GM12878 (cell line): Measurements from ENCODE around the gene GMCL2. TPM values are rescaled to one million over a fixed set of nuclear protein-coding genes. Genes with fewer than 3 reads are reported as not detected.

ENCODE experiments used
- ATAC-seq: fragments of 200-7000 bp; cut with Tn5 transposase; 3 replicates; pipeline ENCODE4 v1.9.1; 2020; ENCODE audit warnings: mild to moderate bottlenecking, moderate library complexity
- BruUV-seq: library from RNA; stranded (reverse); fragments of 400-500 nt; replicated peaks from 2 replicates; lab custom pipeline; 2021; lab: Mats Ljungman, UMichigan
- CTCF ChIA-PET: fragments of 300-600 bp; sonication (Branson Sonifier 250); formaldehyde crosslinking; extraction: SDS; loops from one replicate; lab custom pipeline; 2021; ENCODE audit warnings: inconsistent platforms; lab: Yijun Ruan, JAX
- POLR2A ChIA-PET: fragments of 350-600 bp; formaldehyde crosslinking; extraction: SDS; loops from one replicate; lab custom pipeline; 2021; ENCODE audit warnings: inconsistent platforms; lab: Charles Lee
- RAD21 ChIA-PET: fragments of 300-600 bp; sonication (Branson Sonifier 250); formaldehyde crosslinking; loops from one replicate; lab custom pipeline; 2023; ENCODE audit warnings: antibody characterized with exemption; ENCODE audit not compliant: unreplicated experiment; lab: Charles Lee
- SMC1A ChIA-PET: fragments of 300-600 bp; sonication (Branson Sonifier 250); formaldehyde crosslinking; loops from one replicate; lab custom pipeline; 2023; ENCODE audit not compliant: unreplicated experiment, uncharacterized antibody; lab: Charles Lee
- DNase-seq: peaks from one replicate; pipeline ENCODE4 v3.0.0-alpha.2; 2011; ENCODE audit warnings: low read depth, low spot score
- FAIRE-seq: peaks from 3 replicates; lab custom pipeline; 2011; peaks lifted over from hg19 to GRCh38; lab: Jason Lieb, UNC
- H2AFZ ChIP-seq: 2 replicates; pipeline ENCODE4 v1.6.0; 2011; ENCODE audit warnings: low read depth, low read length, control low read depth; ENCODE audit not compliant: control insufficient read depth
- H3K27ac ChIP-seq: 2 replicates; pipeline ENCODE4 v1.5.1; 2011; ENCODE audit warnings: control low read depth; ENCODE audit not compliant: control insufficient read depth, insufficient read depth
- H3K27me3 ChIP-seq, 2 experiments: replicated peaks in 1 of 2; 2 replicates each; pipeline versions ENCODE4 v1.6.0 to v1.6.1; 2011; ENCODE audit warnings: low read length in 1 of 2; ENCODE audit not compliant: control insufficient read depth in 2 of 2, insufficient read depth in 2 of 2
- H3K36me3 ChIP-seq, 2 experiments: 2 replicates each; pipeline ENCODE4 v1.5.1; 2011; ENCODE audit warnings: low read length in 1 of 2; ENCODE audit not compliant: control insufficient read depth in 2 of 2, insufficient read depth in 2 of 2
- H3K4me1 ChIP-seq: 2 replicates; pipeline ENCODE4 v1.6.1; 2011; ENCODE audit warnings: mild to moderate bottlenecking, low read length, moderate library complexity, mixed read lengths; ENCODE audit not compliant: control insufficient read depth, insufficient read depth
- H3K4me2 ChIP-seq: 2 replicates; pipeline ENCODE4 v1.6.0; 2011; ENCODE audit warnings: control low read depth; ENCODE audit not compliant: control insufficient read depth, insufficient read depth
- H3K4me3 ChIP-seq: fragments of 200-600 bp; sonication (generic); 2 replicates; pipeline ENCODE4 v1.5.1; 2016
- H3K79me2 ChIP-seq: 2 replicates; pipeline ENCODE4 v1.6.0; 2011; ENCODE audit warnings: low read length; ENCODE audit not compliant: control insufficient read depth, insufficient read depth
- H3K9ac ChIP-seq: 2 replicates; pipeline ENCODE4 v1.8.0; 2011; ENCODE audit warnings: low read length, control low read depth, mixed read lengths; ENCODE audit not compliant: control insufficient read depth, insufficient read depth
- H3K9me3 ChIP-seq: replicated peaks from 3 replicates; pipeline ENCODE4 v1.5.1; 2011; ENCODE audit warnings: mild to moderate bottlenecking, low read length; ENCODE audit not compliant: control insufficient read depth, insufficient read depth
- H4K20me1 ChIP-seq: 2 replicates; pipeline ENCODE4 v1.6.0; 2011; ENCODE audit not compliant: control insufficient read depth, insufficient read depth
- CREB1 ChIP-seq: IDR thresholded peaks from 2 replicates; pipeline ENCODE4 v1.6.1; 2012; ENCODE audit warnings: low read depth, mild to moderate bottlenecking, inconsistent platforms
- HDGF ChIP-seq: fragments of 450-650 bp; IDR thresholded peaks from 2 replicates; pipeline ENCODE4 v1.6.1; 2016; ENCODE audit warnings: antibody characterized with exemption
- JUNB ChIP-seq: IDR thresholded peaks from 2 replicates; pipeline ENCODE4 v1.6.1; 2016; ENCODE audit warnings: antibody characterized with exemption, mild to moderate bottlenecking
- MTA3 ChIP-seq: IDR thresholded peaks from 2 replicates; pipeline ENCODE4 v1.6.1; 2012; ENCODE audit warnings: low read length, inconsistent platforms, borderline replicate concordance
- NFYB ChIP-seq: IDR thresholded peaks from 2 replicates; pipeline ENCODE4 v1.6.1; 2011; ENCODE audit warnings: low read depth, mild to moderate bottlenecking, low read length, improper control_type of control experiment, moderate library complexity; ENCODE audit not compliant: insufficient read depth
- PML ChIP-seq: IDR thresholded peaks from 2 replicates; pipeline ENCODE4 v1.6.1; 2012; ENCODE audit warnings: low read length, inconsistent platforms
- POLR2A ChIP-seq: IDR thresholded peaks from 2 replicates; pipeline ENCODE4 v1.6.1; 2011; ENCODE audit warnings: low read depth, mild to moderate bottlenecking, low read length
- RAD21 ChIP-seq: IDR thresholded peaks from 2 replicates; pipeline ENCODE4 v1.6.1; 2011; ENCODE audit warnings: mild to moderate bottlenecking, low read depth, low read length, moderate library complexity; ENCODE audit not compliant: insufficient read depth
- RUNX3 ChIP-seq: IDR thresholded peaks from 2 replicates; pipeline ENCODE4 v1.6.1; 2012; ENCODE audit warnings: low read length, inconsistent platforms
- SMARCA5 ChIP-seq: fragments of 450-650 bp; IDR thresholded peaks from 2 replicates; pipeline ENCODE4 v1.6.1; 2017; ENCODE audit warnings: mild to moderate bottlenecking
- SMC3 ChIP-seq: IDR thresholded peaks from 2 replicates; pipeline ENCODE4 v1.6.1; 2011; ENCODE audit warnings: low read length, improper control_type of control experiment, borderline replicate concordance
- whole genome bisulfite sequencing: methylation state at CpG from one replicate; pipeline ENCODE4 v1.1.6; 2016; ENCODE audit warnings: low lambda C conversion rate; ENCODE audit not compliant: insufficient replicate concordance, insufficient coverage; ENCODE audit errors: missing lambda C conversion rate; 5-methylcytosine and 5-hydroxymethylcytosine counted together
- in situ Hi-C: fragments of 300-500 bp; cut with MboI; formaldehyde crosslinking; loops from 9 replicates; pipeline ENCODE4 v1.14.3; 2018; ENCODE audit warnings: mixed read lengths
- intact Hi-C: fragments of 100-400 bp; cut with micrococcal nuclease; formaldehyde crosslinking; loops from one replicate; pipeline ENCODE4 v1.14.2; 2022; ENCODE audit not compliant: unreplicated experiment
- polyA plus RNA-seq, 11 experiments: library from polyadenylated mRNA; depleted of rRNA in 4 of 11; unstranded in 6 of 11; stranded (reverse) in 5 of 11; fragments of >200 nt; fragmentation: Nextera tagmentation in 4 of 11; fragmentation: Illumina TruSeq in 1 of 11; extraction: Ambion mirVana in 4 of 11; extraction: Trizol in 1 of 11; gene quantifications; 1 replicate in 1 of 11; 2 replicates in 10 of 11; pipeline versions ENCODE4 v1.2.1 to v1.2.3, GENCODE V29; 2011 to 2016; ENCODE audit warnings: inconsistent platforms in 2 of 11, missing spikeins in 2 of 11, low read depth in 1 of 11
- total RNA-seq, 4 experiments: library from RNA; depleted of rRNA in 3 of 4; stranded (reverse); fragments of >200 nt in 3 of 4; fragmentation: Illumina TruSeq in 1 of 4; extraction: Trizol in 1 of 4; gene quantifications; 2 replicates each; pipeline versions ENCODE4 v1.2.1 to v1.2.3, GENCODE V29; 2013 to 2021
- TF ChIP-seq, protein P1 (sequence below): fragments of 450-650 bp; formaldehyde crosslinking; IDR thresholded peaks from 2 replicates; pipeline ENCODE4 v1.4.0; 2022; ENCODE audit warnings: mild to moderate bottlenecking, moderate library complexity
- TF ChIP-seq, protein P2 (sequence below), 3 experiments: IDR thresholded peaks in 2 of 3; conservative IDR thresholded peaks in 1 of 3; 2 replicates each; pipeline ENCODE4 v1.5.1; 2011; ENCODE audit warnings: low read depth in 3 of 3, low read length in 3 of 3, mild to moderate bottlenecking in 3 of 3, control low read depth in 2 of 3, moderate library complexity in 2 of 3, inconsistent platforms in 1 of 3, mixed read lengths in 1 of 3; ENCODE audit not compliant: control insufficient read depth in 2 of 3, insufficient read depth in 1 of 3; ENCODE audit errors: extremely low read depth in 1 of 3
- TF ChIP-seq, protein P3 (sequence below): IDR thresholded peaks from 2 replicates; pipeline ENCODE4 v1.6.1; 2011; ENCODE audit warnings: mild to moderate bottlenecking, low read depth, low read length, moderate library complexity; ENCODE audit not compliant: insufficient replicate concordance
- TF ChIP-seq, protein P4 (sequence below): fragments of 450-650 bp; IDR thresholded peaks from 2 replicates; pipeline ENCODE4 v1.6.1; 2016; ENCODE audit warnings: mild to moderate bottlenecking

The GMCL2 gene
- total and polyA plus RNA-seq, 10 of the 15 experiments (the other 5 are each of a cell fraction or from before 2014, with no cell fraction given): 0.07 TPM; not detected in 9

DNA sequence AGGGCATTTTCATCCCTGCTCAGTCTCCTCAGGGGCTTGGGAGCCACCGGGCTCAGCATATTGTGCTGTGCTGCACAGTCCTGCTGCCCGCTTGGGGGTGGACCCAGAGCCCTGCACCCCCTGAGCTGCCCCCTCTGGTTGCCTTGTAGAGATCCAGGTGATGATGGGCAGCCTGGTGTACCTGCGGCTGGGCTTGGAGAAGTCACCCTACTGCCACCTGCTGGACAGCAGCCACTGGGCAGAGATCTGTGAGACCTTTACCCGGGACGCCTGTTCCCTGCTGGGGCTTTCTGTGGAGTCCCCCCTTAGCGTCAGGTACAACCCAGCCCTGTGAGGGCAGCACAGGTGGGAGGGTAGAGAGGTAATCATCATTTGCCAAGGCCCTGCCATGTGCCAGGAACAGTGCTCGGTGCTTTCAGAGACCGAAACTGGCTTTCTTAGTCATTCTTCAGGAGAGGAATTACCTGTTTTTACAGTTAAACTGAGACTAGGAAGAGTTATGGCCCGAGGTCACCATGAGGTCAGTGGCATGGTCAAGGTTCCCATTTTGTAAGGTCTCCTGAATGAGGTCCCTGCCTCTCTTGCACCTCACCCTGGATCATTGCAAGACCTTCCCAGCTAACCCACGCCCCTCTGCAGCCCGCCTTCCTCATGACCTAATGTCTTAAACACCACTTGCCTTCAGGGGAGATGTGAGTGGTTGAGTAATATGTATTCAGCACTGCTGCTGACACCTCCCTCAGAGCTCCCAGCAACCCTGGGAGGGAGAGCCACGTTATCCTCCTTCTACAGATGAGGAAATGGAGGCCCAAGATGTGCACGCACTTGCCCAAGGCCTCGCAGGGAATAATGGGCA lies 41.0 kb downstream of the GMCL2 start:
- ChIA-PET RAD21 (interaction anchor here (0.9 to 4.2 kb wide), 3 partner anchors 11 to 70 kb away, joined by 3 to 30 read pairs (median 3); no protein-coding TSS in a partner anchor), CTCF (interaction anchor here (0.8 to 13.8 kb wide), 10 partner anchors 9 to 70 kb away, joined by 3 to 183 read pairs (median 5); no protein-coding TSS in a partner anchor), SMC1A (interaction anchor here (0.9 to 4.2 kb wide), 4 partner anchors 16 to 70 kb away, joined by 3 to 45 read pairs (median 3); no protein-coding TSS in a partner anchor), POLR2A (no interaction called here)
- no TSS peak for BruUV-seq
- Histone ChIP-seq H3K36me3 (peaks cover 45 to 46% of the 10 kb centered on the region in 2 experiments), H3K79me2 (no peaks in the 10 kb centered on the region), H3K9ac (no peak overlapping the region), H3K9me3 (no peaks in the 10 kb centered on the region), H3K27me3 (no peaks in the 10 kb centered on the region), H3K4me2 (peak overlapping the region; percentile 44; the same call in 1 of the 2 replicates), H2AFZ (no peak overlapping the region), H4K20me1 (no peaks in the 10 kb centered on the region), H3K4me1 (peaks cover 13% of the 10 kb centered on the region), H3K27ac (no peak overlapping the region), H3K4me3 (no peak overlapping the region)
- in situ Hi-C loops (loop anchor here (5.0 kb wide), 1 partner anchor 69 kb away; no protein-coding TSS in a partner anchor), intact Hi-C loops (loop anchor here (1.0 kb wide), 1 partner anchor 70 kb away; no protein-coding TSS in a partner anchor)
- FAIRE-seq: peak; percentile 74
- ATAC-seq: peak; percentile 98
- DNase-seq: no peak
- 35% methylated on average over 14 of the region's 14 CpGs for WGBS
- TF ChIP-seq, protein P1, sequence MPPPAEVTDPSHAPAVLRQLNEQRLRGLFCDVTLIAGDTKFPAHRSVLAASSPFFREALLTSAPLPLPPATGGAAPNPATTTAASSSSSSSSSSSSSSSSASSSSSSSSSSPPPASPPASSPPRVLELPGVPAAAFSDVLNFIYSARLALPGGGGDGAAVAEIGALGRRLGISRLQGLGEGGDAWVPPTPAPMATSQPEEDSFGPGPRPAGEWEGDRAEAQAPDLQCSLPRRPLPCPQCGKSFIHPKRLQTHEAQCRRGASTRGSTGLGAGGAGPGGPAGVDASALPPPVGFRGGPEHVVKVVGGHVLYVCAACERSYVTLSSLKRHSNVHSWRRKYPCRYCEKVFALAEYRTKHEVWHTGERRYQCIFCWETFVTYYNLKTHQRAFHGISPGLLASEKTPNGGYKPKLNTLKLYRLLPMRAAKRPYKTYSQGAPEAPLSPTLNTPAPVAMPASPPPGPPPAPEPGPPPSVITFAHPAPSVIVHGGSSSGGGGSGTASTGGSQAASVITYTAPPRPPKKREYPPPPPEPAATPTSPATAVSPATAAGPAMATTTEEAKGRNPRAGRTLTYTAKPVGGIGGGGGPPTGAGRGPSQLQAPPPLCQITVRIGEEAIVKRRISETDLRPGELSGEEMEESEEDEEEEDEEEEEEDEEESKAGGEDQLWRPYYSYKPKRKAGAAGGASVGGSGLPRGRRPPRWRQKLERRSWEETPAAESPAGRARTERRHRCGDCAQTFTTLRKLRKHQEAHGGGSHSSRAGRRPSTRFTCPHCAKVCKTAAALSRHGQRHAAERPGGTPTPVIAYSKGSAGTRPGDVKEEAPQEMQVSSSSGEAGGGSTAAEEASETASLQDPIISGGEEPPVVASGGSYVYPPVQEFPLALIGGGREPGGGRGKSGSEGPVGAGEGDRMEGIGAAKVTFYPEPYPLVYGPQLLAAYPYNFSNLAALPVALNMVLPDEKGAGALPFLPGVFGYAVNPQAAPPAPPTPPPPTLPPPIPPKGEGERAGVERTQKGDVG (CRISPR knock-in tag): no peak
- 0 out of 2 replicates have a peak, but pooled peaks have one; percentile 51 for TF ChIP-seq SMARCA5
- no peak for TF ChIP-seq HDGF
- TF ChIP-seq PML: 0 out of 2 replicates have a peak, but pooled peaks have one; percentile 16
- peak; percentile 36; the same call in 1 of the 2 replicates for TF ChIP-seq RUNX3
- TF ChIP-seq, protein P2, sequence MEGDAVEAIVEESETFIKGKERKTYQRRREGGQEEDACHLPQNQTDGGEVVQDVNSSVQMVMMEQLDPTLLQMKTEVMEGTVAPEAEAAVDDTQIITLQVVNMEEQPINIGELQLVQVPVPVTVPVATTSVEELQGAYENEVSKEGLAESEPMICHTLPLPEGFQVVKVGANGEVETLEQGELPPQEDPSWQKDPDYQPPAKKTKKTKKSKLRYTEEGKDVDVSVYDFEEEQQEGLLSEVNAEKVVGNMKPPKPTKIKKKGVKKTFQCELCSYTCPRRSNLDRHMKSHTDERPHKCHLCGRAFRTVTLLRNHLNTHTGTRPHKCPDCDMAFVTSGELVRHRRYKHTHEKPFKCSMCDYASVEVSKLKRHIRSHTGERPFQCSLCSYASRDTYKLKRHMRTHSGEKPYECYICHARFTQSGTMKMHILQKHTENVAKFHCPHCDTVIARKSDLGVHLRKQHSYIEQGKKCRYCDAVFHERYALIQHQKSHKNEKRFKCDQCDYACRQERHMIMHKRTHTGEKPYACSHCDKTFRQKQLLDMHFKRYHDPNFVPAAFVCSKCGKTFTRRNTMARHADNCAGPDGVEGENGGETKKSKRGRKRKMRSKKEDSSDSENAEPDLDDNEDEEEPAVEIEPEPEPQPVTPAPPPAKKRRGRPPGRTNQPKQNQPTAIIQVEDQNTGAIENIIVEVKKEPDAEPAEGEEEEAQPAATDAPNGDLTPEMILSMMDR (IDR thresholded peaks at IDR 0.05 in 2 of 3, conservative IDR thresholded peaks at IDR 0.05 in 1 of 3; ENCODE audit: control insufficient read depth in 2 of 3, extremely low read depth in 1 of 3, insufficient read depth in 1 of 3, low read depth in 3 of 3, low read length in 3 of 3): peak; percentile 85 to 93 (median 89); a peak in 5 of 6 replicates
- TF ChIP-seq MTA3: peak; percentile 54; the same call in 1 of the 2 replicates
- TF ChIP-seq, protein P3, sequence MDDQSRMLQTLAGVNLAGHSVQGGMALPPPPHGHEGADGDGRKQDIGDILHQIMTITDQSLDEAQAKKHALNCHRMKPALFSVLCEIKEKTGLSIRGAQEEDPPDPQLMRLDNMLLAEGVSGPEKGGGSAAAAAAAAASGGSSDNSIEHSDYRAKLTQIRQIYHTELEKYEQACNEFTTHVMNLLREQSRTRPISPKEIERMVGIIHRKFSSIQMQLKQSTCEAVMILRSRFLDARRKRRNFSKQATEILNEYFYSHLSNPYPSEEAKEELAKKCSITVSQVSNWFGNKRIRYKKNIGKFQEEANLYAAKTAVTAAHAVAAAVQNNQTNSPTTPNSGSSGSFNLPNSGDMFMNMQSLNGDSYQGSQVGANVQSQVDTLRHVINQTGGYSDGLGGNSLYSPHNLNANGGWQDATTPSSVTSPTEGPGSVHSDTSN: peak; percentile 18
- TF ChIP-seq JUNB: peak; percentile 27; the same call in 1 of the 2 replicates
- TF ChIP-seq, protein P4, sequence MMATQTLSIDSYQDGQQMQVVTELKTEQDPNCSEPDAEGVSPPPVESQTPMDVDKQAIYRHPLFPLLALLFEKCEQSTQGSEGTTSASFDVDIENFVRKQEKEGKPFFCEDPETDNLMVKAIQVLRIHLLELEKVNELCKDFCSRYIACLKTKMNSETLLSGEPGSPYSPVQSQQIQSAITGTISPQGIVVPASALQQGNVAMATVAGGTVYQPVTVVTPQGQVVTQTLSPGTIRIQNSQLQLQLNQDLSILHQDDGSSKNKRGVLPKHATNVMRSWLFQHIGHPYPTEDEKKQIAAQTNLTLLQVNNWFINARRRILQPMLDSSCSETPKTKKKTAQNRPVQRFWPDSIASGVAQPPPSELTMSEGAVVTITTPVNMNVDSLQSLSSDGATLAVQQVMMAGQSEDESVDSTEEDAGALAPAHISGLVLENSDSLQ: peak; percentile 73
- peak; percentile 33; the same call in 1 of the 2 replicates for TF ChIP-seq POLR2A
- TF ChIP-seq NFYB: no peak
- peak; percentile 56 for TF ChIP-seq RAD21
- TF ChIP-seq SMC3: peak; percentile 91
- TF ChIP-seq CREB1: peak; percentile 42; the same call in 1 of the 2 replicates
